NCI-H526 treated with DMSO at 0.1 percent for 48 hours (cell line): Measurements from ENCODE around the gene ITGB3.
A peak's percentile ranks its signal among the peaks of the same experiment; 100 is the strongest.

Experiments used
- DNase-seq: peaks from one replicate; lab custom pipeline; 2025; lab: John Stamatoyannopoulos, UW

ITGB3 gene

GRCh38 chr17:47299239-47299910 is 45.7 kb downstream of the ITGB3 start:
- no peak for DNase-seq

- no peak for DNase-seq
Observed at GRCh38 chr17:47300718-47301117, 47.1 kb downstream of the ITGB3 start.

- DNase-seq, result no peak
Observed at GRCh38 chr17:47301161-47301560, 47.5 kb downstream of the ITGB3 start.

GRCh38 chr17:47301831-47302230 is 48.2 kb downstream of the ITGB3 start:
- no peak for DNase-seq

GRCh38 chr17:47304186-47304585 is 50.6 kb downstream of the ITGB3 start:
- DNase-seq, result no peak

GRCh38 chr17:47305302-47305923 is 51.8 kb downstream of the ITGB3 start:
- no peak for DNase-seq

- DNase-seq, result no peak
Observed at GRCh38 chr17:47310186-47310733, 56.6 kb downstream of the ITGB3 start.

- no peak for DNase-seq
Observed at GRCh38 chr17:47311420-47311819, 57.8 kb downstream of the ITGB3 start.

- peak; percentile 67 for DNase-seq
Observed at GRCh38 chr17:47315451-47316266, 62.0 kb downstream of the ITGB3 start.

- DNase-seq, result no peak
Observed at GRCh38 chr17:47316311-47316710, 62.7 kb downstream of the ITGB3 start.

GRCh38 chr17:47317119-47317518 is 63.5 kb downstream of the ITGB3 start:
- no peak for DNase-seq

- no peak for DNase-seq
Observed at GRCh38 chr17:47318197-47318918, 64.7 kb downstream of the ITGB3 start.

- DNase-seq, result no peak
Observed at GRCh38 chr17:47320879-47321502, 67.4 kb downstream of the ITGB3 start.

- peak; percentile 88 for DNase-seq
Observed at GRCh38 chr17:47323382-47324223, 70.0 kb downstream of the ITGB3 start, which contains the start of gene EFCAB13. Gene EFCAB13, plus strand, starts transcription at chr17:47323955. Its CDS starts 4,399 bp downstream, at chr17:47328354.

- peak; percentile 76 for DNase-seq
Observed at GRCh38 chr17:47324224-47325020, 70.8 kb downstream of the ITGB3 start.

- no peak for DNase-seq
Observed at GRCh38 chr17:47325176-47325575, 71.5 kb downstream of the ITGB3 start.

GRCh38 chr17:47330548-47330947 is 76.9 kb downstream of the ITGB3 start:
- no peak for DNase-seq

GRCh38 chr17:47332287-47332686 is 78.7 kb downstream of the ITGB3 start:
- no peak for DNase-seq

GRCh38 chr17:47335101-47335936 is 81.7 kb downstream of the ITGB3 start:
- no peak for DNase-seq
